OCI-LY7 (cell line): ENCODE measurements around the gene MS4A15. TPM values are rescaled to one million over a fixed set of nuclear protein-coding genes. Genes with fewer than 3 reads are reported as not detected.
"Not testable (repeated sequence)": the region's sequence is repeated elsewhere in the genome, so short reads cannot be mapped to it uniquely, and the experiment has no call there.

Experiments used
- BruUV-seq: library from RNA; stranded (reverse); fragments of 400-500 nt; replicated peaks from 2 replicates; lab custom pipeline; 2021; lab: Mats Ljungman, UMichigan
- CTCF ChIA-PET: fragments of 300-600 bp; sonication (Branson Sonifier 250); formaldehyde crosslinking; loops from one replicate; lab custom pipeline; 2022; ENCODE audit warnings: antibody characterized with exemption; ENCODE audit not compliant: unreplicated experiment; lab: Charles Lee
- POLR2A ChIA-PET: fragments of 300-600 bp; sonication (Branson Sonifier 250); formaldehyde crosslinking; loops from one replicate; lab custom pipeline; 2022; ENCODE audit warnings: antibody characterized with exemption; lab: Charles Lee
- DNase-seq: peaks from one replicate; pipeline ENCODE4 v3.0.0-alpha.2; 2015; ENCODE audit warnings: low spot score
- H2AFZ ChIP-seq: fragments of 200-600 bp; sonication (generic), shearing (Covaris generic); 2 replicates; pipeline ENCODE4 v1.6.1; 2014; ENCODE audit warnings: mild to moderate bottlenecking, antibody characterized with exemption, low read length, moderate library complexity
- H3K27ac ChIP-seq: fragments of 200-600 bp; sonication (generic); 2 replicates; pipeline ENCODE4 v1.5.1; 2014; ENCODE audit warnings: mixed run types, low read depth, mild to moderate bottlenecking, moderate library complexity, low read length, inconsistent platforms; ENCODE audit not compliant: poor library complexity, severe bottlenecking
- H3K36me3 ChIP-seq: fragments of 200-600 bp; sonication (generic); 2 replicates; pipeline ENCODE4 v1.6.1; 2014; ENCODE audit warnings: mild to moderate bottlenecking, antibody characterized with exemption, low read length, moderate library complexity, mixed read lengths; ENCODE audit not compliant: insufficient read depth
- H3K4me1 ChIP-seq: fragments of 200-600 bp; sonication (generic); 2 replicates; pipeline ENCODE4 v1.5.1; 2014; ENCODE audit warnings: mild to moderate bottlenecking, low read length; ENCODE audit not compliant: insufficient read depth, poor library complexity, severe bottlenecking
- H3K4me2 ChIP-seq: fragments of 200-600 bp; sonication (generic); 2 replicates; pipeline ENCODE4 v1.6.1; 2014; ENCODE audit warnings: mild to moderate bottlenecking, low read length
- H3K4me3 ChIP-seq: fragments of 200-600 bp; sonication (generic); 2 replicates; pipeline ENCODE4 v1.5.1; 2014; ENCODE audit warnings: mild to moderate bottlenecking, low read depth, low read length; ENCODE audit not compliant: poor library complexity, severe bottlenecking
- H3K79me2 ChIP-seq: fragments of 200-600 bp; sonication (generic); 2 replicates; pipeline ENCODE4 v1.6.1; 2016; ENCODE audit warnings: low read depth, mild to moderate bottlenecking, low read length, moderate library complexity, mixed read lengths; ENCODE audit not compliant: insufficient read depth
- H3K9me2 ChIP-seq: fragments of 200-600 bp; sonication (generic); 2 replicates; pipeline ENCODE4 v1.6.1; 2016; ENCODE audit warnings: mild to moderate bottlenecking, low read length, mixed read lengths; ENCODE audit not compliant: insufficient read depth
- H3K9me3 ChIP-seq: fragments of 200-600 bp; sonication (generic); 2 replicates; pipeline ENCODE4 v1.6.1; 2014; ENCODE audit warnings: mild to moderate bottlenecking, mixed run types, low read length, mixed read lengths
- H4K20me1 ChIP-seq: fragments of 200-600 bp; sonication (generic); 2 replicates; pipeline ENCODE4 v1.6.1; 2014; ENCODE audit warnings: mild to moderate bottlenecking, antibody characterized with exemption, low read length, moderate library complexity, mixed read lengths; ENCODE audit not compliant: insufficient read depth
- EZH2phosphoT487 ChIP-seq: fragments of 200-600 bp; sonication (generic); IDR thresholded peaks from 2 replicates; pipeline ENCODE4 v1.6.1; 2018; ENCODE audit warnings: low read depth, borderline replicate concordance, mild to moderate bottlenecking, mixed run types, antibody characterized with exemption, low read length, moderate library complexity, mixed read lengths
- intact Hi-C: fragments of 100-400 bp; cut with micrococcal nuclease; formaldehyde crosslinking; loops from one replicate; pipeline ENCODE4 v1.10.0; 2022; ENCODE audit not compliant: unreplicated experiment
- total RNA-seq, 2 experiments: library from RNA; depleted of rRNA in 1 of 2; stranded (reverse); fragments of >200 nt in 1 of 2; shearing (Covaris generic) in 1 of 2; gene quantifications; 2 replicates each; pipeline ENCODE4 v1.2.3, GENCODE V29; 2014 to 2022
- TF ChIP-seq, protein P1 (sequence below): fragments of 200-600 bp; sonication (generic); conservative IDR thresholded peaks from 2 replicates; pipeline ENCODE4 v1.5.1; 2014; ENCODE audit warnings: mild to moderate bottlenecking, antibody characterized with exemption, low read length, moderate library complexity, mixed read lengths

The MS4A15 gene
- total RNA-seq, 2 experiments from 2014 or later = not detected

- Histone ChIP-seq H3K36me3 (no peaks in the 10 kb centered on the region), H3K4me1 (no peaks in the 10 kb centered on the region), H4K20me1 (no peaks in the 10 kb centered on the region), H3K79me2 (no peaks in the 10 kb centered on the region), H3K4me3 (no peak overlapping the region), H2AFZ (no peak overlapping the region), H3K4me2 (no peak overlapping the region), H3K9me3 (no peaks in the 10 kb centered on the region), H3K27ac (no peak overlapping the region), H3K9me2 (no peaks in the 10 kb centered on the region)
- CTCF ChIA-PET = no interaction called here
- no peak for DNase-seq
- no TSS peak for BruUV-seq
- POLR2A ChIA-PET = no interaction called here
- intact Hi-C loops = no loop called here
- TF ChIP-seq, protein P1, sequence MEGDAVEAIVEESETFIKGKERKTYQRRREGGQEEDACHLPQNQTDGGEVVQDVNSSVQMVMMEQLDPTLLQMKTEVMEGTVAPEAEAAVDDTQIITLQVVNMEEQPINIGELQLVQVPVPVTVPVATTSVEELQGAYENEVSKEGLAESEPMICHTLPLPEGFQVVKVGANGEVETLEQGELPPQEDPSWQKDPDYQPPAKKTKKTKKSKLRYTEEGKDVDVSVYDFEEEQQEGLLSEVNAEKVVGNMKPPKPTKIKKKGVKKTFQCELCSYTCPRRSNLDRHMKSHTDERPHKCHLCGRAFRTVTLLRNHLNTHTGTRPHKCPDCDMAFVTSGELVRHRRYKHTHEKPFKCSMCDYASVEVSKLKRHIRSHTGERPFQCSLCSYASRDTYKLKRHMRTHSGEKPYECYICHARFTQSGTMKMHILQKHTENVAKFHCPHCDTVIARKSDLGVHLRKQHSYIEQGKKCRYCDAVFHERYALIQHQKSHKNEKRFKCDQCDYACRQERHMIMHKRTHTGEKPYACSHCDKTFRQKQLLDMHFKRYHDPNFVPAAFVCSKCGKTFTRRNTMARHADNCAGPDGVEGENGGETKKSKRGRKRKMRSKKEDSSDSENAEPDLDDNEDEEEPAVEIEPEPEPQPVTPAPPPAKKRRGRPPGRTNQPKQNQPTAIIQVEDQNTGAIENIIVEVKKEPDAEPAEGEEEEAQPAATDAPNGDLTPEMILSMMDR = no peak
- no peak for TF ChIP-seq EZH2phosphoT487
These were observed 45.4 kb upstream of the MS4A15 start for GRCh38 chr11:60711276-60711675.

DNA sequence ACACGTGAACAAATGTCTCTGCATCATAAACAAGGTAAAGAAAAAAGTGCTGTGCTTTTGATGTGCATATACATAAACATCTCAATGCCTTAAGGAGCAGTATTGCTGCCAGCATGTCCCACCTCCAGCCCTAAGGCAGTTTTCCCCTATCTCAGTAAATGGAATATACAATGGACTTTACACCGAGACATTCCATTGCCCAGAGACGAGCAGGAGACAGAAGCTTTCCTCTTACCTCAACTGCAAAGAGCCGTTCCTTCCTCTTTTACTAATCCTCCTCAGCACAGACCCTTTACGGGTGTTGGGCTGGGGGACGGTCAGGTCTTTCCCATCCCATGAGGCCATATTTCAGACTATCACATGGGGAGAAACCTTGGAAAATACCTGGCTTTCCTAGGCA lies 43.2 kb upstream of the MS4A15 start:
- H3K4me2 ChIP-seq, DNase-seq, H3K9me3 ChIP-seq, H3K79me2 ChIP-seq, H4K20me1 ChIP-seq, H3K4me3 ChIP-seq, CTCF ChIA-PET, H3K36me3 ChIP-seq, H2AFZ ChIP-seq, BruUV-seq, H3K4me1 ChIP-seq, H3K27ac ChIP-seq, intact Hi-C loops, H3K9me2 ChIP-seq, POLR2A ChIA-PET: not testable (repeated sequence)

DNA sequence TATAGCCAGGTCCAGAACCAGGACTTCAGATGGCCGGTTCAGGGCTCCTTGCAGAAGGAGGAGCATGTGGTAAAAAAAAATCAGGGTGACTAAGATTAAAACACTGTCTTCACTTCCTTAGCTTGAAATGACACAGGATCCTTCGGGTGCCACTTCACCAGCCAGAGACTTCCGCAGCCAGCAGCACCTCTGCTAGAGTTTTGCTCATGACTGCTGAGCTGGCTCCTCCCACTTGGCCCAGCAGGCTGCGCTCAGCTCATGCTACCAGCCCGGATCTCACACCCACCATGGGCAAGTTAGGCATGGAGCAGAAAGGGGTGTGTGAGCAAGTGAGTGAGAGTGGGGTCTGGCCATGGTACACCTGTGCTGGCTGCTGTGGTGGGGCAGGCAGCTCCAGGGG lies 38.7 kb upstream of the MS4A15 start:
- no peak overlapping the region for H3K4me2 ChIP-seq
- H3K79me2 ChIP-seq = no peaks in the 10 kb centered on the region
- no peaks in the 10 kb centered on the region for H3K36me3 ChIP-seq
- H3K9me2 ChIP-seq = no peaks in the 10 kb centered on the region
- no TSS peak for BruUV-seq
- no peak overlapping the region for H2AFZ ChIP-seq
- H4K20me1 ChIP-seq = no peaks in the 10 kb centered on the region
- no peak for DNase-seq
- TF ChIP-seq, protein P1 = no peak
- TF ChIP-seq EZH2phosphoT487 = no peak
- 0 out of 2 replicates have a peak, but pooled peaks cover 5% of the 10 kb centered on the region for H3K9me3 ChIP-seq
- no peaks in the 10 kb centered on the region for H3K4me1 ChIP-seq
- CTCF ChIA-PET = no interaction called here
- POLR2A ChIA-PET = no interaction called here
- no peak overlapping the region for H3K4me3 ChIP-seq
- intact Hi-C loops = no loop called here
- H3K27ac ChIP-seq = no peak overlapping the region
